NT2/D1 (cell line): ENCODE results near the gene OSBPL2.

Experiments used
- DNase-seq: peaks from one replicate; pipeline ENCODE4 v3.0.0-alpha.2; 2011; ENCODE audit warnings: low read depth, low spot score
- H3K27me3 ChIP-seq: 2 replicates; pipeline ENCODE4 v1.6.0; 2011; ENCODE audit warnings: mild to moderate bottlenecking; ENCODE audit not compliant: insufficient read length, insufficient read depth
- H3K36me3 ChIP-seq: 2 replicates; pipeline ENCODE4 v1.6.1; 2011; ENCODE audit warnings: mild to moderate bottlenecking, low read length, mixed read lengths; ENCODE audit not compliant: insufficient read depth, insufficient read length
- H3K4me1 ChIP-seq: 2 replicates; pipeline ENCODE4 v1.5.1; 2011; ENCODE audit not compliant: insufficient read depth, insufficient read length
- H3K4me3 ChIP-seq: 2 replicates; pipeline ENCODE4 v1.5.1; 2011; ENCODE audit warnings: low read depth; ENCODE audit not compliant: insufficient read length
- H3K9ac ChIP-seq: 2 replicates; pipeline ENCODE4 v1.6.0; 2011; ENCODE audit warnings: low read depth; ENCODE audit not compliant: insufficient read length
- H3K9me3 ChIP-seq: 2 replicates; pipeline ENCODE4 v1.5.1; 2011; ENCODE audit warnings: mild to moderate bottlenecking, low read length; ENCODE audit not compliant: insufficient read depth
- SUZ12 ChIP-seq: IDR thresholded peaks from 2 replicates; pipeline ENCODE4 v1.6.1; 2011; ENCODE audit not compliant: insufficient read length, insufficient read depth; ENCODE audit errors: extremely low read depth
- YY1 ChIP-seq: IDR thresholded peaks from 2 replicates; pipeline ENCODE4 v1.6.1; 2011; ENCODE audit not compliant: insufficient read length, insufficient read depth
- ZNF274 ChIP-seq: IDR thresholded peaks from 2 replicates; pipeline ENCODE4 v1.6.1; 2011; ENCODE audit warnings: mild to moderate bottlenecking, low read depth, low read length

OSBPL2 gene

DNA sequence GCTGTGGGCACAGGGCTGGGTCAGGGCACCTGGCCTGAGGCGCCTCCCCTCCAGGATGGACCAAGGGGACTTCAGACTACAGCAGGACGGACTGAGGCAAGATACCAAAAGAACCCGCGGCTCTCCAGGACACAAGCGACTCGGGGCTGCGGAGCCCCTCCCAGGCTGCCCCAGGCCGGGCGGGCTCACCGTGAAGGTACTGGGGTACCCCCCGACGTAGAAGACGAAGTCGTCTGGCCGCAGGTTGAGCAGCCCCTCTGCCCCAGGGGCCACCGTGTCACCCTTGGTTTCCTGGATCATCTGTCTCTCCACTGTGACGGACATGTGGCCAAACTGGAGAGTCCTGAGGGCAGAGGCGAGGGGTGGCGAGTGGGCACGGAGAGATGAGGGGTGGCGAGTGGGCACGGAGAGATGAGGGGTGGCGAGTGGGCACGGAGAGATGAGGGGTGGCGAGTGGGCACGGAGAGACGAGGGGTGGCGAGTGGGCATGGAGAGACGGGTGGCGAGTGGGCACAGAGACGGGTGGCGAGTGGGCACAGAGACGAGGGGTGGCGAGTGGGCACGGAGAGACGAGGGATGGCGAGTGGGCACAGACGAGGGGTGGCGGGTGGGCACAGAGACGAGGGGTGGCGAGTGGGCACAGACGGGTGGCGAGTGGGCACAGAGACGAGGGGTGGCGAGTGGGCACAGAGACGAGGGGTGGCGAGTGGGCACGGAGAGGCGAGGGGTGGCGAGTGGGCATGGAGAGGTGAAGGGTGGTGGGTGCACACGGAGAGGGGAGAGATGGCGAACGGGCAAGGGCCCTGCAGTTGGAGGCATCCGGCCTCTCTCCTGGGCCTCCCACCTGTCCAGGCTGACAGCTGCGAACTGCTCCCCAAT is 75.4 kb downstream of the OSBPL2 start:
- TF ChIP-seq YY1: no peak
- no peak for TF ChIP-seq SUZ12
- TF ChIP-seq ZNF274: no peak
- Histone ChIP-seq H3K27me3 (no peaks in the 10 kb centered on the region), H3K4me1 (peaks cover 2% of the 10 kb centered on the region), H3K9ac (no peak overlapping the region), H3K9me3 (peaks cover 12% of the 10 kb centered on the region; the same call in 1 of the 2 replicates), H3K4me3 (no peak overlapping the region), H3K36me3 (peaks cover 92% of the 10 kb centered on the region)
- DNase-seq: no peak

- Histone ChIP-seq H3K27me3 (no peaks in the 10 kb centered on the region), H3K36me3 (peaks cover 92% of the 10 kb centered on the region), H3K4me1 (peaks cover 2% of the 10 kb centered on the region), H3K9me3 (peaks cover 18% of the 10 kb centered on the region; the same call in 1 of the 2 replicates), H3K4me3 (no peak overlapping the region), H3K9ac (no peak overlapping the region)
- DNase-seq: no peak
- no peak for TF ChIP-seq SUZ12
- TF ChIP-seq ZNF274: no peak
- no peak for TF ChIP-seq YY1
Measured at GRCh38 chr20:62314339-62314638, 76.0 kb downstream of the OSBPL2 start.

DNA sequence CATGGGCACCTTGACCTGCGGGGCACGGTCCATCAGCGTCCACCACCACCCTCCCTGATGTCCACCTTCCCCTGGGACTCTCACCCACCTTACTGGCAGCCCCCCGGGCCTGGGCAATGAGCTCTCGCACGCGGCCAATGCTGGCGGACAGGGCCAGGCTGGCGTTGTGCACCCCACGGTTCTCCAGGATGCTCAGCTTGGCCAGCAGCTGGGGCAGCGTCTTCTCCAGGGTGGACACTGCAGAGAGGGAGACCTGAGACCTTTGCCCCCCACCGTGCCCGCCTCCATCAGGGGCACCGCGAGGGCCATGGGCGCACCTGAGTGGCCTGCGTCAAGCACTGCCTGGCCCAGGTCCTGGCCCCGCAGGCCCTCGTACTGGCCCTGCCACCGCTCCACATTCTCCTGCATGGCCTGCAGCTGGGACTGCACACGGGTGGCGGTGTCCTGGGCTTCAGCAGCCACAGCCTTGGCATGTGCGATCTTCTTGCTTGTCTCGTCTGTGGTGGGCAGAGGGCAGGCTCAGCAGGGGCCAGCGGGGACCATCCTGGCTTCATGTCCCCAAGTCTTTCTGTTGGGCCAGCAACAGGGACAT is 76.5 kb downstream of the OSBPL2 start:
- no peak overlapping the region for H3K4me3 ChIP-seq
- TF ChIP-seq YY1: no peak
- no peak for TF ChIP-seq SUZ12
- no peak for TF ChIP-seq ZNF274
- H3K9ac ChIP-seq: no peak overlapping the region
- H3K27me3 ChIP-seq: no peaks in the 10 kb centered on the region
- H3K36me3 ChIP-seq: peaks cover 94% of the 10 kb centered on the region
- DNase-seq: no peak
- peaks cover 20% of the 10 kb centered on the region; the same call in 1 of the 2 replicates for H3K9me3 ChIP-seq
- H3K4me1 ChIP-seq: peaks cover under 1% of the 10 kb centered on the region

DNA sequence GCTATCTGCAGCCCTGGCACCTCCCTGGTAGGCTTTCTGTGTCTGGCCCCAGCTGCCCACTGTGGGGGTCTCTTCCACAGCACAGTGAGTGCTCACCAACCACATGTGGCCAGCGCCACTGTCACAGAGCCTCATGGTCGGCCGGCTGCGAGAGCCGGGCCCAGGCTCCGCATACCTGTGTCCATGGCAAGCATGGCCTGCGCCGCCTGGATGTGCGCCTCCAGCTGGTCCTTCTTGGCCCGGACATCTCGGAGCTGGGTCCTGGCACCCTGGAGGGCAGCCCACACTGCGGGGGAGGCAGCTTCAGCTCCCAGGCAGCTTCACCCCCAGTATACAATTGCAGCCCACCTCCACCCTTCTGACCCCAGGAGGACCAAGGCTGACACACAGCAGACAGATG is 77.5 kb downstream of the OSBPL2 start:
- H3K4me3 ChIP-seq: no peak overlapping the region
- no peaks in the 10 kb centered on the region for H3K27me3 ChIP-seq
- no peaks in the 10 kb centered on the region for H3K4me1 ChIP-seq
- TF ChIP-seq ZNF274 (no peak), YY1 (no peak), SUZ12 (no peak)
- H3K36me3 ChIP-seq: peaks cover 92% of the 10 kb centered on the region
- no peak for DNase-seq
- peaks cover 20% of the 10 kb centered on the region; the same call in 1 of the 2 replicates for H3K9me3 ChIP-seq
- H3K9ac ChIP-seq: no peak overlapping the region

- no peaks in the 10 kb centered on the region for H3K4me1 ChIP-seq
- no peak overlapping the region for H3K4me3 ChIP-seq
- peaks cover 20% of the 10 kb centered on the region; the same call in 1 of the 2 replicates for H3K9me3 ChIP-seq
- no peaks in the 10 kb centered on the region for H3K27me3 ChIP-seq
- H3K36me3 ChIP-seq: peaks cover 86% of the 10 kb centered on the region
- no peak for TF ChIP-seq SUZ12
- TF ChIP-seq ZNF274: no peak
- TF ChIP-seq YY1: no peak
- no peak overlapping the region for H3K9ac ChIP-seq
- no peak for DNase-seq
Measured at GRCh38 chr20:62316331-62317166, 78.2 kb downstream of the OSBPL2 start.

- Histone ChIP-seq H3K27me3 (no peaks in the 10 kb centered on the region), H3K9ac (peak overlapping the region; percentile 10), H3K4me1 (no peaks in the 10 kb centered on the region), H3K4me3 (no peak overlapping the region), H3K36me3 (peaks cover 86% of the 10 kb centered on the region), H3K9me3 (peaks cover 25% of the 10 kb centered on the region; the same call in 1 of the 2 replicates)
- DNase-seq: no peak
- TF ChIP-seq ZNF274 (no peak), SUZ12 (no peak), YY1 (no peak)
Measured at GRCh38 chr20:62317167-62317655, 78.9 kb downstream of the OSBPL2 start.
